H9 (cell line): ENCODE data around the gene ABCA13. TPM values are rescaled to one million over a fixed set of nuclear protein-coding genes. Genes with fewer than 3 reads are reported as not detected.

ENCODE experiments used
- DNase-seq: peaks from one replicate; pipeline ENCODE4 v3.0.0-alpha.2; 2017
- H2AFZ ChIP-seq: one replicate; pipeline ENCODE4 v1.6.1; 2013; ENCODE audit warnings: mild to moderate bottlenecking, low read length, control low read depth, moderate library complexity
- H2AK5ac ChIP-seq: 2 replicates; pipeline ENCODE4 v1.6.1; 2013; ENCODE audit warnings: low read length, control low read depth, mixed read lengths; ENCODE audit not compliant: insufficient read length
- H2BK120ac ChIP-seq: one replicate; pipeline ENCODE4 v1.6.1; 2013; ENCODE audit warnings: low read depth, mild to moderate bottlenecking, low read length, control low read depth, inconsistent platforms; ENCODE audit not compliant: poor library complexity, severe bottlenecking
- H2BK12ac ChIP-seq: 2 replicates; pipeline ENCODE4 v1.6.1; 2013; ENCODE audit warnings: low read length, control low read depth, mixed read lengths, low read depth; ENCODE audit not compliant: insufficient read length
- H2BK15ac ChIP-seq: 2 replicates; pipeline ENCODE4 v1.6.1; 2013; ENCODE audit warnings: low read depth, low read length, control low read depth
- H2BK20ac ChIP-seq: one replicate; pipeline ENCODE4 v1.6.1; 2013; ENCODE audit warnings: low read depth, mild to moderate bottlenecking, low read length, control low read depth, inconsistent platforms; ENCODE audit not compliant: poor library complexity, severe bottlenecking
- H2BK5ac ChIP-seq: 2 replicates; pipeline ENCODE4 v1.6.1; 2013; ENCODE audit warnings: low read length, control low read depth, mixed read lengths; ENCODE audit not compliant: insufficient read length
- H3K14ac ChIP-seq: 2 replicates; pipeline ENCODE4 v1.6.1; 2013; ENCODE audit warnings: low read length, control low read depth; ENCODE audit not compliant: insufficient read depth
- H3K18ac ChIP-seq: 2 replicates; pipeline ENCODE4 v1.6.1; 2013; ENCODE audit warnings: low read depth, mild to moderate bottlenecking, mixed read lengths, low read length, control low read depth; ENCODE audit not compliant: insufficient read length
- H3K23ac ChIP-seq: 2 replicates; pipeline ENCODE4 v1.6.1; 2013; ENCODE audit warnings: low read length, control low read depth, mixed read lengths, low read depth; ENCODE audit not compliant: insufficient read length
- H3K23me2 ChIP-seq: 2 replicates; pipeline ENCODE4 v1.6.1; 2013; ENCODE audit warnings: low read depth, mild to moderate bottlenecking, mixed read lengths, low read length, control low read depth; ENCODE audit not compliant: insufficient read length, poor library complexity, severe bottlenecking
- H3K27ac ChIP-seq: 2 replicates; pipeline ENCODE4 v1.5.1; 2013; ENCODE audit warnings: low read length, control low read depth, mixed read lengths, low read depth; ENCODE audit not compliant: insufficient read length
- H3K27me3 ChIP-seq: 2 replicates; pipeline ENCODE4 v1.6.1; 2013; ENCODE audit warnings: low read length, control low read depth, inconsistent platforms; ENCODE audit not compliant: insufficient read depth
- H3K4ac ChIP-seq: 2 replicates; pipeline ENCODE4 v1.6.1; 2013; ENCODE audit warnings: low read depth, mild to moderate bottlenecking, control low read depth, inconsistent platforms, low read length, moderate library complexity
- H3K4me1 ChIP-seq: 2 replicates; pipeline ENCODE4 v1.6.1; 2013; ENCODE audit warnings: low read length, control low read depth, inconsistent platforms; ENCODE audit not compliant: insufficient read depth
- H3K4me2 ChIP-seq: 2 replicates; pipeline ENCODE4 v1.6.1; 2013; ENCODE audit warnings: low read length, control low read depth, mixed read lengths; ENCODE audit not compliant: insufficient read length, insufficient read depth
- H3K56ac ChIP-seq: 2 replicates; pipeline ENCODE4 v1.6.1; 2013; ENCODE audit warnings: low read depth, mild to moderate bottlenecking, mixed read lengths, low read length, control low read depth; ENCODE audit not compliant: insufficient read length
- H3K79me1 ChIP-seq: 2 replicates; pipeline ENCODE4 v1.6.1; 2013; ENCODE audit warnings: low read depth, mild to moderate bottlenecking, moderate library complexity, low read length, control low read depth, inconsistent platforms; ENCODE audit not compliant: insufficient read depth, poor library complexity, severe bottlenecking
- H3K79me2 ChIP-seq: 2 replicates; pipeline ENCODE4 v1.6.1; 2013; ENCODE audit warnings: low read length, control low read depth, inconsistent platforms; ENCODE audit not compliant: insufficient read depth
- H3K9ac ChIP-seq: 2 replicates; pipeline ENCODE4 v1.6.1; 2013; ENCODE audit warnings: low read length, control low read depth, mixed read lengths; ENCODE audit not compliant: insufficient read length; ENCODE audit errors: extremely low read depth
- H3K9me3 ChIP-seq: one replicate; pipeline ENCODE4 v1.6.1; 2013; ENCODE audit warnings: low read depth, low read length, inconsistent platforms; ENCODE audit not compliant: control insufficient read depth
- H3T11ph ChIP-seq: one replicate; pipeline ENCODE4 v1.6.1; 2013; ENCODE audit warnings: mild to moderate bottlenecking, low read length, control low read depth, inconsistent platforms
- H4K20me1 ChIP-seq: one replicate; pipeline ENCODE4 v1.6.1; 2013; ENCODE audit not compliant: control insufficient read depth, insufficient read length, insufficient read depth
- H4K5ac ChIP-seq: 2 replicates; pipeline ENCODE4 v1.6.1; 2013; ENCODE audit warnings: low read depth, mild to moderate bottlenecking, mixed read lengths, low read length, control low read depth; ENCODE audit not compliant: insufficient read length
- H4K8ac ChIP-seq: replicated peaks from 2 replicates; pipeline ENCODE4 v1.6.1; 2013; ENCODE audit warnings: low read length, control low read depth, mixed read lengths, low read depth; ENCODE audit not compliant: insufficient read length
- H4K91ac ChIP-seq: 2 replicates; pipeline ENCODE4 v1.6.1; 2013; ENCODE audit warnings: low read depth, mild to moderate bottlenecking, moderate library complexity, mixed read lengths, low read length, control low read depth; ENCODE audit not compliant: insufficient read length
- H3K27ac Mint-ChIP-seq, 3 experiments: 2 replicates in 2 of 3; 3 replicates in 1 of 3; pipeline ENCODE4 v1.8.0; 2020 to 2021; ENCODE audit warnings: mixed read lengths in 3 of 3, mild to moderate bottlenecking in 1 of 3, moderate library complexity in 1 of 3
- H3K27me3 Mint-ChIP-seq: 2 replicates; pipeline ENCODE4 v1.8.0; 2021; ENCODE audit warnings: low read depth, mild to moderate bottlenecking, moderate library complexity, mixed read lengths
- H3K36me3 Mint-ChIP-seq, 3 experiments: 2 replicates in 2 of 3; 3 replicates in 1 of 3; pipeline ENCODE4 v1.8.0; 2020 to 2021; ENCODE audit warnings: low read depth in 3 of 3, mixed read lengths in 3 of 3; ENCODE audit not compliant: insufficient read depth in 1 of 3
- H3K4me1 Mint-ChIP-seq, 2 experiments: 2 replicates each; pipeline ENCODE4 v1.8.0; 2020; ENCODE audit warnings: mixed read lengths in 2 of 2
- H3K4me3 Mint-ChIP-seq, 2 experiments: 2 replicates in 1 of 2; 3 replicates in 1 of 2; pipeline ENCODE4 v1.8.0; 2020 to 2021; ENCODE audit warnings: mild to moderate bottlenecking in 2 of 2, mixed read lengths in 2 of 2, moderate library complexity in 1 of 2
- H3K9me3 Mint-ChIP-seq, 2 experiments: 2 replicates in 1 of 2; 3 replicates in 1 of 2; pipeline ENCODE4 v1.8.0; 2020; ENCODE audit warnings: mild to moderate bottlenecking in 2 of 2, mixed read lengths in 2 of 2, moderate library complexity in 1 of 2
- CTCF ChIP-seq: fragments of 200-600 bp; sonication (generic); conservative IDR thresholded peaks from 3 replicates; pipeline ENCODE4 v1.8.0; 2021; ENCODE audit warnings: antibody characterized with exemption, mild to moderate bottlenecking
- WGBS: extraction: QIAGEN DNeasy Blood & Tissue Kit; methylation state at CpG from one replicate; pipeline ENCODE4 v1.1.7; 2013; ENCODE audit warnings: missing lambda C conversion rate, low lambda C conversion rate, mixed read lengths; ENCODE audit not compliant: insufficient read length; ENCODE audit errors: extremely low coverage; 5-methylcytosine and 5-hydroxymethylcytosine counted together
- total RNA-seq: library from RNA; stranded (reverse); gene quantifications from 2 replicates; pipeline ENCODE4 v1.2.1, GENCODE V29; 2021

The ABCA13 gene
- total RNA-seq, 1 experiment from 2014 or later, result 0.11 TPM

GRCh38 chr7:48366096-48366495 is 194.8 kb downstream of the ABCA13 start:
- no peak overlapping the region for H2AK5ac ChIP-seq
- no peak overlapping the region for H4K8ac ChIP-seq
- H2BK20ac ChIP-seq, result no peak overlapping the region
- no peak overlapping the region for H3K4me3 Mint-ChIP-seq
- H3K14ac ChIP-seq, result no peak overlapping the region
- no peaks in the 10 kb centered on the region for H3K23me2 ChIP-seq
- TF ChIP-seq CTCF, result no peak
- no peak overlapping the region for H3K4me2 ChIP-seq
- H2BK5ac ChIP-seq, result no peak overlapping the region
- H3K9me3 Mint-ChIP-seq, result peaks cover 14 to 22% of the 10 kb centered on the region in 2 experiments; a peak in 4 of 5 replicates
- no peaks in the 10 kb centered on the region for H3K9me3 ChIP-seq
- no peak overlapping the region for H2AFZ ChIP-seq
- no peak overlapping the region for H4K5ac ChIP-seq
- no peaks in the 10 kb centered on the region for H4K20me1 ChIP-seq
- no peaks in the 10 kb centered on the region for H3K27me3 Mint-ChIP-seq
- no peaks in the 10 kb centered on the region for H3K79me2 ChIP-seq
- WGBS, result no CpG with 5 or more reads among the region's 4 CpGs
- H3K36me3 Mint-ChIP-seq, result peaks cover 2 to 8% (median 7%) of the 10 kb centered on the region in 3 experiments; a peak in 6 of 7 replicates
- H2BK12ac ChIP-seq, result no peak overlapping the region
- H3K27ac Mint-ChIP-seq, result no peak overlapping the region
- H2BK120ac ChIP-seq, result no peak overlapping the region
- no peaks in the 10 kb centered on the region for H3K79me1 ChIP-seq
- no peaks in the 10 kb centered on the region for H3K4me1 Mint-ChIP-seq
- no peak overlapping the region for H3K4ac ChIP-seq
- no peak overlapping the region for H3K23ac ChIP-seq
- DNase-seq, result no peak
- no peak overlapping the region for H3K56ac ChIP-seq
- no peak overlapping the region for H3K27ac ChIP-seq
- H3T11ph ChIP-seq, result no peak overlapping the region
- H3K18ac ChIP-seq, result no peak overlapping the region
- no peak overlapping the region for H2BK15ac ChIP-seq
- no peaks in the 10 kb centered on the region for H3K27me3 ChIP-seq
- no peak overlapping the region for H3K9ac ChIP-seq
- H4K91ac ChIP-seq, result no peak overlapping the region
- H3K4me1 ChIP-seq, result no peaks in the 10 kb centered on the region
